T-helper 17 cell (primary cell): ENCODE data around the gene GPR148. TPM values are rescaled to one million over a fixed set of nuclear protein-coding genes. Genes with fewer than 3 reads are reported as not detected.
"Not testable (repeated sequence)": the region's sequence is repeated elsewhere in the genome, so short reads cannot be mapped to it uniquely, and the experiment has no call there.

ENCODE experiments used
- ATAC-seq: fragments of 150-1000 bp; cut with Tn5 transposase; 2 replicates; pipeline ENCODE4 v1.10.0; 2021; ENCODE audit warnings: mild to moderate bottlenecking, moderate library complexity
- DNase-seq, 3 donors: peaks; one replicate each; pipeline versions ENCODE4 v3.0.0 to v3.0.0-alpha.2; 2020 to 2021
- H3K9me3 ChIP-seq: one replicate; pipeline ENCODE4 v1.7.0; 2013; ENCODE audit warnings: low read length, mild to moderate bottlenecking; ENCODE audit not compliant: control insufficient read depth, poor library complexity, severe bottlenecking
- H3K27ac Mint-ChIP-seq: one replicate; pipeline ENCODE4 v1.8.0; 2022; ENCODE audit warnings: mild to moderate bottlenecking, moderate library complexity, mixed read lengths
- H3K27me3 Mint-ChIP-seq: one replicate; pipeline ENCODE4 v1.8.0; 2022; ENCODE audit warnings: mixed read lengths
- H3K36me3 Mint-ChIP-seq: one replicate; pipeline ENCODE4 v1.8.0; 2022; ENCODE audit warnings: low read depth, mixed read lengths
- H3K4me1 Mint-ChIP-seq: one replicate; pipeline ENCODE4 v1.8.0; 2022; ENCODE audit warnings: mild to moderate bottlenecking, mixed read lengths
- H3K4me3 Mint-ChIP-seq: one replicate; pipeline ENCODE4 v1.8.0; 2022; ENCODE audit warnings: mild to moderate bottlenecking, moderate library complexity, mixed read lengths
- total RNA-seq, 4 donors: library from RNA in 2 of 4; stranded (reverse) in 2 of 4; gene quantifications; one replicate each; pipeline ENCODE4 v1.2.3 and lab custom pipeline; 2022 to 2026

The GPR148 gene, protein sequence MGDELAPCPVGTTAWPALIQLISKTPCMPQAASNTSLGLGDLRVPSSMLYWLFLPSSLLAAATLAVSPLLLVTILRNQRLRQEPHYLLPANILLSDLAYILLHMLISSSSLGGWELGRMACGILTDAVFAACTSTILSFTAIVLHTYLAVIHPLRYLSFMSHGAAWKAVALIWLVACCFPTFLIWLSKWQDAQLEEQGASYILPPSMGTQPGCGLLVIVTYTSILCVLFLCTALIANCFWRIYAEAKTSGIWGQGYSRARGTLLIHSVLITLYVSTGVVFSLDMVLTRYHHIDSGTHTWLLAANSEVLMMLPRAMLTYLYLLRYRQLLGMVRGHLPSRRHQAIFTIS
- total RNA-seq (not detected), total RNA-seq (lab: John Stamatoyannopoulos, UW) (0 reads per million in 2 donors)

GRCh38 chr2:130728549-130729316, at the start of gene GPR148:
Gene GPR148 (plus strand): TSS chr2:130729070. CDS start chr2:130729152, 82 bp downstream.
- H3K4me1 Mint-ChIP-seq = peaks cover 5% of the 10 kb centered on the region
- no peaks in the 10 kb centered on the region for H3K36me3 Mint-ChIP-seq
- H3K4me3 Mint-ChIP-seq = peak within 1 kb of the TSS; percentile 82
- ATAC-seq (no peak), DNase-seq (no peak)
- no peaks in the 10 kb centered on the region for H3K9me3 ChIP-seq
- H3K27me3 Mint-ChIP-seq = no peaks in the 10 kb centered on the region
- H3K27ac Mint-ChIP-seq = peak within 1 kb of the TSS; percentile 83

DNA sequence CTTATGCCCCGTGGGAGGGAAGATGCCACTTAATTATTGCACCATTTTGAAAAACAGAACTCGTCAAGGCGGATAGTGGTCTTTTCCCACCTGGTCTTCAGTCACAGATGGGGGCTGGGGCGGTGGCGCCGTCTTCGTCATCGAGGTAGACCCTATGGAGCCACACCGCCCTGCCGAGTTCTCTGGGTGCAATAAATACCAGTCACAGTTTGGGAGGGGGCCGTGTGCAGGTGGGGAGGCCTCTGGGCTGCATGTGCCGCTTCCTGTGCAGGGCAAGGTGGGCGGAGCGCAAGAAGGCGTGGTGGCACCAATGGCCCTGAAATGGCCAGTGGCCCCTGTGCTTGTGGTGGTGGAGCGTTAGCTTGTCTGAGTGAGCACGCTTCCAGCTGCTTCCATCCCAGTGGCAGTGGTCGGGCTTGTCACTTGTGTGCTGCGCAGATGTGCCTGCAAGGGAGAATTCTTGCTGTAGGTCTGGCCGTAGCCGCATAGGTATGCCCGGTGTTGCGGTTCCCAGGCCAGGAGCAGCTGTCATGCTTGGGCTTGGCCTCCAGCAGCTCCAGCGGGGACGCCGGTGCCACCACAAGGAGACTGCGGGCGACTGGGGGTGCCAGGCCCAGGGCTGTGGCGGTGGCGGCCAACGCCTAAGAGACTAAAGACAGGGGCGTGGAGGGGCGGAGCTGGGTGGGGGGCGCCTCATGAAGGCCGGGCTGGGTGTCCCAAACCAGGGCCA, 36.7 kb upstream of the GPR148 start:
- not testable (repeated sequence) for H3K27me3 Mint-ChIP-seq, H3K36me3 Mint-ChIP-seq, ATAC-seq, H3K4me3 Mint-ChIP-seq, DNase-seq, H3K9me3 ChIP-seq, H3K27ac Mint-ChIP-seq, H3K4me1 Mint-ChIP-seq

- not testable (repeated sequence) for H3K9me3 ChIP-seq, ATAC-seq, DNase-seq, H3K27me3 Mint-ChIP-seq, H3K4me1 Mint-ChIP-seq, H3K36me3 Mint-ChIP-seq, H3K4me3 Mint-ChIP-seq, H3K27ac Mint-ChIP-seq
Measured at GRCh38 chr2:130693474-130693873, 35.4 kb upstream of the GPR148 start.

DNA sequence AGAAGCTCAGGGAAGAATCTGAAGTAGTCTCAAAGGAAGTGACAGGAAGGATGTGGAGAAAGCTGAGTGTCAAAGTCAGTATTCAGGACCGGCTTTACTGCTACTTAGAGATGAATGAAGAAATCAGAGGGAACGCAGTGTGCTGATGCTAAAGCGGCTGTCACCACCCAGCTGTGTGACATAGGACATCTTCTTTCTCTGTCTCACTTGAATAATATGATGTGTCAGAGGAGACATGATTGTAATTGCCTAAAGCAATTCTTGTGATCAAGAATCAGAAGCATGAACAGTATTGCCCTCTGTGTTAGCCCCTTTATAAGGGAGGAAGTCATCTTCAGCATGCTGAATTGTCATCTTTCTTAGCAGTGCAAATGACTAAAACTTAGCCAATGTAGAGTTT, 25.6 kb upstream of the GPR148 start:
- not testable (repeated sequence) for ATAC-seq, H3K36me3 Mint-ChIP-seq, H3K27ac Mint-ChIP-seq, H3K27me3 Mint-ChIP-seq, H3K4me1 Mint-ChIP-seq, H3K4me3 Mint-ChIP-seq, H3K9me3 ChIP-seq, DNase-seq

GRCh38 chr2:130714795-130715194, 14.1 kb upstream of the GPR148 start:
- not testable (repeated sequence) for ATAC-seq, H3K27me3 Mint-ChIP-seq, H3K9me3 ChIP-seq, H3K27ac Mint-ChIP-seq, DNase-seq, H3K4me1 Mint-ChIP-seq, H3K4me3 Mint-ChIP-seq, H3K36me3 Mint-ChIP-seq

DNA sequence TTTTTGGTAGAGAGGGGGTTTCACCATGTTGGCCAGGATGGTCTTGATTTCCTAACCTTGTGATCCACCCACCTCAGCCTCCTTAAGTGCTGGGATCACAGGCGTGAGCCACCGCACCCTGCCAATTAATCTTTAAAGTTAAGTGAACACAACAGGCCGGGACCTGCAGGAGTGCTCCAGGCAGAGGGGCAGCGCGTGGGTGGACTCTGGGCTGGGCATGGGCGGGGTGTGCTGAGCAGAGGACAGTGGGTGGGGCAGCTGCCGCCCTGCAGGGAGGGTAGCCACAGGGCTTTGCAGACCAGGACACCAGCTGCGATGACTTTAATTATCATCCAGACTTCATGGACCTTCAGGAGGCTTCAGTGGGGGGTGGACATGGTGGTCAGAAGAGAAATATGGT, 8.8 kb upstream of the GPR148 start:
- Mint-ChIP-seq H3K36me3 (no peaks in the 10 kb centered on the region), H3K4me3 (no peak overlapping the region), H3K27me3 (peaks cover 12% of the 10 kb centered on the region), H3K4me1 (peaks cover 2% of the 10 kb centered on the region), H3K27ac (no peak overlapping the region)
- no peak for DNase-seq
- ATAC-seq = no peak
- H3K9me3 ChIP-seq = no peaks in the 10 kb centered on the region

DNA sequence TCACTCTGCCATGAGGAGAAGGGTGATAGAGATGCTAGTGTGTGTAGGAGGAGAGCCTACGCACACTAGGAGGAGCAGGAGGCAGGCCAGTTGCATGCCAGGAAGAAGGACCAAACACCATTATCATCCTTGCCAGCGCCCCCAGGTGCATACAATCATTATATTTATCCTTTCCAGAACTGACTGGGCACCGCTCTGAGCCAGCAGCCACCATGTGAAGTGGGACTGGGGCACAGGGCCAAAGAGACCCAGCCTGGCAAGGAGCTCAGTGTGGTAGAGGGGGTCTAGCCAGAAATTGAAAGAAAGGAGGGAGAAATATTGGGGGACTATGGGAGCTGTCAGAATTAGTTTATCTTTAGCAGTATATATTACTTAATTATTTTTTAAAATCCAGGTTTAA, 8.3 kb upstream of the GPR148 start:
- Mint-ChIP-seq H3K27ac (no peak overlapping the region), H3K4me1 (peaks cover 2% of the 10 kb centered on the region), H3K36me3 (no peaks in the 10 kb centered on the region), H3K27me3 (peaks cover 12% of the 10 kb centered on the region), H3K4me3 (no peak overlapping the region)
- no peak for DNase-seq
- no peaks in the 10 kb centered on the region for H3K9me3 ChIP-seq
- no peak for ATAC-seq

DNA sequence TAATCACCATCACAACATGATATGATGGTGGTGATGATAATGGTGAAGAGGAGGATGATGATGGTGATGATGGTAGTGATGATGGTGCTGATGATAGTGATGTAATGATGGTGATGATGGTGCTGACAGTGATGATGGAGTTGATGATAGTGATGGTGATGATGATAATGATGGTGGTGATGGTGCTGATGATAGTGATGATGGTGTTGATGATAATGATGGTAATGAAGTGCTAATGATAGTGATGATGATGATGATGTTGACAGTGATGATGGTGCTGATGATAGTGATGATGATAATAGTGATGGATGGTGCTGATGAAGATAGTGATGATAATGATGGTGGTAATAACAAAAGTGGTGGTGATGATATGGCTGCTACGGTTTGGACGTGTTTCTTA, 4.4 kb upstream of the GPR148 start:
- H3K36me3 Mint-ChIP-seq = no peaks in the 10 kb centered on the region
- H3K27ac Mint-ChIP-seq = no peak overlapping the region
- no peaks in the 10 kb centered on the region for H3K9me3 ChIP-seq
- H3K4me1 Mint-ChIP-seq = peaks cover 4% of the 10 kb centered on the region
- H3K27me3 Mint-ChIP-seq = peaks cover 12% of the 10 kb centered on the region
- no peak overlapping the region for H3K4me3 Mint-ChIP-seq
- ATAC-seq (no peak), DNase-seq (no peak)

DNA sequence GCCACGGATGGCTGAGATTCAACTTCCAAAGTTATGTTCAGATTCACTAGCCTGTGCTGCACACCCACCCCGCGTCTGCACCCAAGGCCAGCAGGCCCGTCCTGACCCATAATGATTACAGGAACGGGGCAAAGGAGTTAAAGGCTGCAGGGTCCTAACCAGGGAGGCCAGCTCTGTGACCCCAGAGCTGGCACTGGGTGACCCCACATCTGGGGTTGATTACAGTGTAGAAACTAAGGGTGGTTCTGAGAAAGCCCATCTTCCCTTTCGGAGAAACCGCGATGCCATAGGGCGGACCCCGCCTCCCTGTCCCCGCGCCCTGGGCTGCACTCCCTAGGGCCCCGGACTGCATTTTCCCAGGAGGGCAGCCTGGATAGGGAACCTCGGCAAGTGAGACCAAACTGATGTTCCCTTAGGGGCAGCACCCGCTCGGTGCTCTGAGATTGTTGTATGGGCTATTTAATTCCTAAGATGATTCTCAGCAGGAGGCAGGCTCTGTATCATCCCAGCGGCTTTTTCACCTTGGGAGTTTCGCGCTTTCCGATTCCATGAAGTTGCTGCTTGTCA, 2.2 kb upstream of the GPR148 start:
- H3K27me3 Mint-ChIP-seq = no peaks in the 10 kb centered on the region
- ATAC-seq = no peak
- no peaks in the 10 kb centered on the region for H3K36me3 Mint-ChIP-seq
- peaks cover 5% of the 10 kb centered on the region for H3K4me1 Mint-ChIP-seq
- DNase-seq = no peak
- peak overlapping the region; percentile 83 for H3K27ac Mint-ChIP-seq
- no peaks in the 10 kb centered on the region for H3K9me3 ChIP-seq
- H3K4me3 Mint-ChIP-seq = peak overlapping the region; percentile 82

DNA sequence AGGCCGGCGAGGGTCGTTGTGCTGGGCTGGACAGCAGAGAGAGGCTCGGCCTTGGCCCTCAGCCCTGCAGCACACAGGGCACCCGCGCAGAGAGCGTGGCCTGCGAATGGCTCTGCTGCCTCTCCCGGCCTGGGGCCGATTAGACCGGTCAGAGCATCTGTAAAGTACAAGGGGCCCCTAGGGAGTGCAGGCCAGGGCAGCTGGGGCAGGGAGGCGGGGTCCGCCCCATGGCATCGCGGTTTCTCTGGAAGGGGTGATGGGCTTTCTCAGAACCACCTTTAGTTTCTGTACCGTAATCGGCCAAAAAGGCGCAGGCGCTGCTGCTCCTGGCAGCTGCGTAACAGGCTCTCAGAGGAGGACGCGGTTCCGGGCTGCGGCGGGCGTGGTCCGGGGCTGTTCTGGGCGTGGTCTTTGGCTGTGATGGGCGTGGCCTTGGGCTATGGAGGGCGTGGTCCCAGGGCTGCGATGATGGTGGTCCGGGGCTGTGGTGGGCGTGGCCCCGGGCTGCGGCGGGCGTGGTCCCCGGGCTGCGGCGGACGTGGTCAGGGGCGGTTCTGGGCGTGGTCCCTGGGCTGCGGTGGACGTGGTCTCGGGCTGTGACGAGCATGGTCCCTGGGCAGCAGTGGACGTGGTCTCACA, 1.5 kb upstream of the GPR148 start:
- Mint-ChIP-seq H3K4me1 (peaks cover 5% of the 10 kb centered on the region), H3K4me3 (peak overlapping the region; percentile 82), H3K27me3 (no peaks in the 10 kb centered on the region), H3K36me3 (no peaks in the 10 kb centered on the region), H3K27ac (peak overlapping the region; percentile 83)
- ATAC-seq = peak; percentile 95
- H3K9me3 ChIP-seq = no peaks in the 10 kb centered on the region
- peak; percentile 80 to 89 (median 87) for DNase-seq

GRCh38 chr2:130728007-130728454, 839 bp upstream of the GPR148 start:
- H3K27ac Mint-ChIP-seq = peak overlapping the region; percentile 83
- H3K4me3 Mint-ChIP-seq = peak overlapping the region; percentile 82
- DNase-seq (peak in 1 of 3 donors; percentile 51), ATAC-seq (peak; percentile 63)
- H3K27me3 Mint-ChIP-seq = no peaks in the 10 kb centered on the region
- H3K9me3 ChIP-seq = no peaks in the 10 kb centered on the region
- H3K4me1 Mint-ChIP-seq = peaks cover 5% of the 10 kb centered on the region
- no peaks in the 10 kb centered on the region for H3K36me3 Mint-ChIP-seq

DNA sequence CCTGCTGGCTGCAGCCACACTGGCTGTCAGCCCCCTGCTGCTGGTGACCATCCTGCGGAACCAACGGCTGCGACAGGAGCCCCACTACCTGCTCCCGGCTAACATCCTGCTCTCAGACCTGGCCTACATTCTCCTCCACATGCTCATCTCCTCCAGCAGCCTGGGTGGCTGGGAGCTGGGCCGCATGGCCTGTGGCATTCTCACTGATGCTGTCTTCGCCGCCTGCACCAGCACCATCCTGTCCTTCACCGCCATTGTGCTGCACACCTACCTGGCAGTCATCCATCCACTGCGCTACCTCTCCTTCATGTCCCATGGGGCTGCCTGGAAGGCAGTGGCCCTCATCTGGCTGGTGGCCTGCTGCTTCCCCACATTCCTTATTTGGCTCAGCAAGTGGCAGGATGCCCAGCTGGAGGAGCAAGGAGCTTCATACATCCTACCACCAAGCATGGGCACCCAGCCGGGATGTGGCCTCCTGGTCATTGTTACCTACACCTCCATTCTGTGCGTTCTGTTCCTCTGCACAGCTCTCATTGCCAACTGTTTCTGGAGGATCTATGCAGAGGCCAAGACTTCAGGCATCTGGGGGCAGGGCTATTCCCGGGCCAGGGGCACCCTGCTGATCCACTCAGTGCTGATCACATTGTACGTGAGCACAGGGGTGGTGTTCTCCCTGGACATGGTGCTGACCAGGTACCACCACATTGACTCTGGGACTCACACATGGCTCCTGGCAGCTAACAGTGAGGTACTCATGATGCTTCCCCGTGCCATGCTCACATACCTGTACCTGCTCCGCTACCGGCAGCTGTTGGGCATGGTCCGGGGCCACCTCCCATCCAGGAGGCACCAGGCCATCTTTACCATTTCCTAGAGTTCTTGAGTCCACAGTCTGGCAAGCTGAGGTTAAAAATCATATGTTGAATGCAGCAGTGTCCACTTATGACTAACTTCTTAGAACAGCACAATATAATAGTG, 741 bp downstream of the GPR148 start:
- H3K9me3 ChIP-seq = no peaks in the 10 kb centered on the region
- H3K27ac Mint-ChIP-seq = no peak overlapping the region
- no peak for DNase-seq
- no peak for ATAC-seq
- no peaks in the 10 kb centered on the region for H3K36me3 Mint-ChIP-seq
- H3K27me3 Mint-ChIP-seq = no peaks in the 10 kb centered on the region
- peak overlapping the region; percentile 59 for H3K4me3 Mint-ChIP-seq
- peaks cover 5% of the 10 kb centered on the region for H3K4me1 Mint-ChIP-seq
